LNCAP (cell line): ENCODE results near the gene GCK.

Source experiments
- CTCF ChIP-seq: fragments of 450-650 bp; IDR thresholded peaks from 2 replicates; pipeline ENCODE4 v1.5.1; 2017; ENCODE audit warnings: mild to moderate bottlenecking

GCK gene

DNA sequence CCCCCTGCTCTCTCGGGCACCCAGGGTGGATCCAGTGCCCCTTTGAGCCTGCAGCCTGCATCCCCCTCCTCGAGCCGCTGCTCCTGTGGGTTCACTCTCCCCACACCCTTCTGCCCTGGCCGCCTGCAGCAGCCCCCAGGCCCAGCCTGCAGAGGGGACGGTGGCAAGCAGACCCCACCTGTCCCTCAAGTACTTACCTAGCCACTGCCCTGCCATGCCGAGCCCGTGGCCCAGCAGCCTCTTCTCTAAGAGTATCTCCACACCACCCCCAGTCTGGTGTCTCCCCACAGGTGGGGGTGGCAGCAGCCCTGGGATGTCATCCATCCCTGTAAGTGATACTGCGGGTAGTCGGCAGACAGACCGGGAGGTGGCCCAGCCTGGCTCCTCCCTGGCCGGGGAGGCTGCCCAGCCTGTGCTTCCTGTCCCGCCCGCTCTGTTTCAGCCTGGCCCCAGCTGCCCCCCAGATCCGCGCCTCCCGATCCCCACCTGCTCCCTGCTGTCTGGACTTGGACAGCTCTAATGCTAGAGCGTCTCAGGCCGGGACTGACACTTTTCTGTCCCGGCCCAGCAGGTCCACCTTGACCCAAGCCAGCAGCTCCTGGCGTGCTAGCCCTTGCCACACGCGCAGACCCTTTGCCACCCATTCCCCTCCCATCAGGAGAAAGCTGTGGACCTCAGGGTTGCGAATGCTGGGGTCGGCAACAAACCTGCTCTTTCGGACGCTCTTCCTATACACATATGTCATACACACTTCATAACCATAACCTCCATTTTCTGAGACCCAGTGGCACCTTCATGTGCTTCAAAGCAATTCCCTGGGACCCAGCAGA lies 36.5 kb upstream of the GCK start:
- no peak for TF ChIP-seq CTCF

GRCh38 chr7:44224974-44225565 lies 35.8 kb upstream of the GCK start:
- TF ChIP-seq CTCF: no peak

DNA sequence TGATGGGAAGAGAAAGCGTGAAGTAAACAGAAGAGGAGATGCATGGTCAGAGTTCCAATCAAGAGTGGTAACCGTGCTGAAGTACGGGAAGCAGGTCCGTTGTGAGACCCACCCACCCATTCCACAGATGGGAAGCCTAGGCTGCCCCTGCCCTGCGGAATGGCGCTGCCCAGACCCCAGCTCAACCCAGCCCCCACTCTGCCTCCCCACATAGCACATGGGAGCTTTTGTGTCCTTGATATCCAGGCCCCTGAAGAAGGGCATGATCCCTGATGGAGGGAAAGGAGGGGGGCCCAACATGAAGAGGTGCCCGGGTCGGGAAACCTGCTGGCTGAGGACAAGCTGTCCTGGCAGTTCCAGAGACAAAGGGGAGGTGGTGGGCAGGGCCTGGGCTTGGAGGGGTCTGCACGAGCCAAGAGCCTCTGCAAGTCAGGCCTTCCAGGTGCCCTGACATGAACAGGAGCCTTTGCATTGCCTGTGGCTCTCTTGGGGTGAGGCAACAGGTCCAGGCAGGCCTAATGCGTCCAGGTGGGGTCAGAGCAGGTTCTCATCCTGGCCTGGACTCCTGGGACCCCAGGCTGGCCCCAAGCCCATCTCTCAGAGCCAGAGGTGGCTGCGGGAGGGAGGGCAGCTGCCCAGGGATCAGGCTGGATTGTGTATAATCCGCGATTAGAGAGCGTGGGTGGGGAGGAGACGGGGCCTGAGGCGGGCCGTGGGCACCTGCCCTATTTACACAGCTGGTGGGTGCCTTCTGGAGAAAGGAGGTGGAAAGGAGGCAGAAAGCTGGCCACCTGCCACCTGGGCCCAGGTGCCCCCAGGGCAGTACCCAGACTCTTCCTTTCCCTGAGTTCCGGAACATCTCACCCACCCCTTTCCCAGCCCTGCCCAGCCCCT lies 35.1 kb upstream of the GCK start:
- TF ChIP-seq CTCF: no peak

DNA sequence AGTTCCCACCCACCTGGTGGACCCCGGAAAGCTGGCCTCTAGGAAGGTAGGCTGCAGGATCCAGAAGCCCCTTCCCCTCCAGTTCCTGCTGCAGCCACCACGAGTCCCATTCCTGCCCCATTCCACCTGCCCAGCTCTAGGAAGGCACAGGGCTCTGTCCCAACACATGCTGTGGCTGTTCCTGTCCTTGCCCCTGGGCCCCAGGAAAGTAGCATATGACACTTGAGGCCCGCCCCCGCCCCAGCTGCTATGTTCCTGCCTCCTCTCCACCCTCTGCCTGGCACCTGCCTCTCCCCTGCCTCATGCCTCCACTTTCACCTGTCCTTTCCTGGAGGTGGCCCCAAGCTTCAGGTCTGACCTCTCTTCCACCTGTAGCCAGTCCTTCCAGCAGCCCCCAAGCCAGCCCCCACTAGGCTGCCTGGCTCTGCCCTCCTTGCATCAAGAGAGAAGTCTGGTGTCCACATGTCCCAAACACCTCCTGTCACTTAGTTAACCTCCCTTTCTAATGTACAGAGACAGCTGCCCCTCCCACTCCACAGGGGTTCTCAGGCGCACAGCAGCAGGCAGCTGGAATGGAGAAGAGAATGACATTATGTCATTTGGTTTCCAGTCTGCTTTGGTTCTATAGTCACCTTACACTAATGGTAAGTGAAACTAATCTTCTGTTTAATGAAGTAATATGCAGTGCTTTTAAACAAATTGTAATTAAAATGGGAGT lies 34.3 kb upstream of the GCK start:
- TF ChIP-seq CTCF: no peak

GRCh38 chr7:44222776-44223261 lies 33.6 kb upstream of the GCK start:
- TF ChIP-seq CTCF: no peak

- TF ChIP-seq CTCF: no peak
Measured at GRCh38 chr7:44222074-44222473, 32.8 kb upstream of the GCK start.
